C1 segment of cervical spinal cord (tissue), 14 donors: ENCODE results near the gene BNIP3.
"Not testable (repeated sequence)": the region's sequence is repeated elsewhere in the genome, so short reads cannot be mapped to it uniquely, and the experiment has no call there.

Source experiments
- DNase-seq, 14 donors: peaks; one replicate each; lab custom pipeline; 2025; lab: John Stamatoyannopoulos, UW

The BNIP3 gene

DNA sequence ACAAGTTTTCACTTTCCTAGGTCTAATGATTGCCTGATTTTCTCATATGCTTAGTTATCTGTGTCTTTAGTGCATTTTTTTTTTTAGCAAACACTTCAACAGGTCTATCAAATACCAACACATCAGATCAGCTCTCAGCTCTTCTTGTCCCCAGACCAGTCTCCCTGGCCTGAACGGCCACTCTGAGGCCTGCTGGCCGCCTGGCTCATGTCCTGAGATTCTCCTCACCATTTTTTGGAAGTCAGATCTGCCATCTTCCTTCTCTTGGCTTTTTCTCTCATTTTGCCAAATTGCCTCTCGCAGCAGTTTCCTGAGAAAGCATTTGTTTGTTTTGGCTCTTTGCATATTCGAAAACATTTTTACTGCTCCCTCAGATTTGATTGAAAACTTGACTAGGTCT is 51.6 kb downstream of the BNIP3 start:
- peak in 1 of 14 donors; percentile 68 for DNase-seq

DNA sequence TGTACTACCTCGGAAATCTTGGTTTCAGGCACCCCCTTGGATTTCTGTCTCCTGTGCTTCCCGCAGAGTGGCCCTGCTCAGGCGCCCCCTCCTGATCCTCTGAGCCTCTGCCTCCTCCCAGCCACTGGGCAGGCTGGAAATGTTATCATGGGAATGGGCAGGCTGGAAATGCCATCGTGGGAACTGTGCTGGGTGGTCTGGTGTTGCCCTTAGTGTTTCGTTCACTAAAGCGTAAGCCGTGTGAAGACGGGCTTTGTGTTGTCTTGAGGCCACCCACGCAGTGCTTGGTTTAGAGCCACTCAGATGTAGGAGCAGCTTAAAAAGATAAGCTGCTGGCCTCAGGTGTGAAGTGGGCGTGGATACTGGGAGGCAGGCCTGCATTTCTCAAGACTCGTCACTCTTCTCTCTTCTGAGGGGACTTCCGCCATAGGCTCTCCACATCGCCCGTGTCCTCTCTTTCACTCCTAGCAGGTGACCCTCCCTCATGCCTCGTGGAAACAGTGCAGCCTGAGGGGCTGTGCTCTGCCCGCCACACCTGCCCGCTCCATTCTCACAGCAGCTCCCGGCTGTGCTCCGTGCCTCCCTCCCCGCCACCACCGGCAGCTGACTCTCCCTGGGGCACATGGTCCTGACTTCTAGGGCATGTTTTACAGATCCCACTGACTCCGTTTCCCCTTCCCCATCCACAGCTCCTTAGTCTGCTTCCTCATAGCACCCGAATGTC is 52.4 kb downstream of the BNIP3 start:
- no peak for DNase-seq

DNA sequence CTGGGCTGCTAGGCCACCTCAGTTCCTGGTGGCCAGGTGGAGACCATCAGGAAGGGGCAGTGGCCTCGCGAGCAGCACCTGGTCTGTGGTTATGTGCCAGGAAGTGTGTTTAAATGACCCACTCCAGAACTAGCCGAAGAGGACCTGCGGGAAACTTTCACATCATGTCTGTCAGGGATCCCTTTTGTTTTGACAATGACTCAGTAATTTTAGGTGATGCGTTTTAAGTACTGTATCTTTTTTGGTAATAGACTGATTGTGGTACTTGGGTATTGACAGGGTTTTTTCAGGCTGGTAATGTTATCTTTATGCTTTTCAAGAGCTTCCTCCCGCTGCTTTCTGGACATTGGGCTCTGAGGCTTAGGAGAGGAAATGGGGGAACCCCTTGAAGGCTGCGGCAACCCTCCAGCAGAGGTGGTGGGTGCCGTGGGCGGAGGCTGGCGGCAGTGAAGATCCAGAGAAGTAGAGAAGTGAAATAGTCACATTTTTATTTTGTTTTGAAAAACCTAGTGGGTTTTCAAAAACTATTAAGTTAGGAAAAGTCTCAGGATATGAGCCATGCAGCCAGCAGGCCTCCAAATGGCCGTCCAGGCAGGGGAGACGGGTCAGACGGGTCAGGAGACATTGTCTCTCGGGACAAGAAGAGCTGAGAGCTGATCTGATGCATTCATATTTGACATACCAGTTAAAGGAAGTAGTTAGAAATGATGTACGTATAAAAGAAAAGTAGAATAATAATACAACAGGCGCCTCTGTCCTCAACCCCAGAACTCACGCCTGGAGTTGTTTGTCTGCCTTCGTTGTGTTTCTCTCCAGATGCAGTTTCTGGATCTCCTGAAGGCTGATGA is 53.3 kb downstream of the BNIP3 start:
- DNase-seq, result no peak

DNA sequence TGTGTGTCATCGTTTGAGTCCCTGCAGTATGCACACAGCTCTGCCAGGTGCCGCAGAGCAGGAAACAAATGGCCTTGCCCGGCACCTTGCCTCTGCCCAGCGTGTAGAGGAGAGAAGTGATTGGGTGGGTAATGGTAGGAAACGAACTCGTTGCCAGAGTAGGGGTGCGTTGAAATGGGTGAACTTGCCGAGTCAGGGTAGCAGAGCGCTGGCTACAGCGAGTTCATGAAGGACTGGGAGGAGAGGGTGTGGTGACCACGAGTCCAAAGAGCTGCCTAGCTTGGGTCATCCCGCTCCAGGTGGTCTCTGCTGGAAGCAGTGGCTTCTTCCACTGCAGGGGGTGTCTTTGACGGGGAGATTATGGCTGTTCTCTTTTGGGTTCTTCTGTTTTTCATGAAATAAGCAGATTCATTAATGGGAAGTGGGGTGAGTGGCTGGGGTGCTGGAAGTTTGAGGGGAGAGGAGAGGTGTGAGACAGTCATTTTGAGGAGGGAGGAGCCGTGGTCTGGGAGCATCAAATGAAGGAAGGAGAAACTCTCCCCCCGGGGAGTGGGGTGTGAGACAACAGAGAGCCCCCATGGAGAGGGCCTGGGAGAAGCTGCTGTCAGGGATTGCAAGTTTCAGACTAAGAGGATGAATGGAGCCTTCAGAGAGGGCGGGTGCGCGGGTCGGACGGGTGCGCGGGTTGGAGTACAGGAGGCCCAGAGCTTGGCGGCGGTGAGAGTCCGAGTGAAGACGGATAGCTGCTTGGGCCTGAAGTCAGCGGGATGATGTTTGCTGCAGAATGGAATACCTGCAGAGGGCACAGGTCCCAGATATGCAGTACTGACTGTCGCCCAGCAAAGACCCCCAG is 54.8 kb downstream of the BNIP3 start:
- DNase-seq, result no peak

DNA sequence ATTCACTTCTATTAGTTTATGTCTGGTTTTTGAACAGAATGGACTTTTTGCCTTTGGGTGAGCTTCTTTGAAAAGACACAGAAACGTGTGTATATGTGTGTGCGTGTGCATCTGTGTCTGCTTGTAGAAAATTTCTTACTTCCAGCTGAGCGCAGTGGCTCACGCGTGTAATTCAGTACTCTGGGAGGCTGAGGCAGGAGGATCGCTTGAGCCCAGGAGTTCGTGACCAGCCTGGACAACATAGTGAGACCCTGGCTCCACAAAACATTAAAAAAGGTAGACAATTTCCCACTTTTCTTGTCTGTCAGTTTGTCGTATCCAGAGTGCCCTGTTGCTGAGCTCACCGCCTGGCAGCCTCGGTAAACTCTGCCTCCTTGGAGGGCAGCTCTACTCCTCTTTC is 55.5 kb downstream of the BNIP3 start:
- no peak for DNase-seq

DNA sequence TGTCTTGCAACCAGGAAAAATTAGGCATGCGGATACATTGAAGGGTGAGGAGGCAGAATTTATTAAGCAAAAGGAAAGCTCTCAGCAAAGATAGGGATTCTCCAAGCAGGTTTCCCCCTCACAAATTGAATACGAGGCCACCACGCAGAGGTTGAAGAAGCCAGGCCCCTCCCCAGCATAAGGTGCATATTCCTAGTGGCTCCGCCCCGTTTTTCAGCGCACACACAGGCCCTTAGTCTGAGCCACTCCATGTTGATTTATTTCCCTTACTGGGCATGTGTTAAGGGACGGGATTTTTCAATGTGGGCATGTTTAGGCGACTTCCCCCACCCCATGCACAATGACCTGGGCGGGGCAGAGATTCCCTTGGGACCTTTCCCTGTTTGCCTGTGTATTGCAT is 56.0 kb downstream of the BNIP3 start:
- DNase-seq, result no peak

DNA sequence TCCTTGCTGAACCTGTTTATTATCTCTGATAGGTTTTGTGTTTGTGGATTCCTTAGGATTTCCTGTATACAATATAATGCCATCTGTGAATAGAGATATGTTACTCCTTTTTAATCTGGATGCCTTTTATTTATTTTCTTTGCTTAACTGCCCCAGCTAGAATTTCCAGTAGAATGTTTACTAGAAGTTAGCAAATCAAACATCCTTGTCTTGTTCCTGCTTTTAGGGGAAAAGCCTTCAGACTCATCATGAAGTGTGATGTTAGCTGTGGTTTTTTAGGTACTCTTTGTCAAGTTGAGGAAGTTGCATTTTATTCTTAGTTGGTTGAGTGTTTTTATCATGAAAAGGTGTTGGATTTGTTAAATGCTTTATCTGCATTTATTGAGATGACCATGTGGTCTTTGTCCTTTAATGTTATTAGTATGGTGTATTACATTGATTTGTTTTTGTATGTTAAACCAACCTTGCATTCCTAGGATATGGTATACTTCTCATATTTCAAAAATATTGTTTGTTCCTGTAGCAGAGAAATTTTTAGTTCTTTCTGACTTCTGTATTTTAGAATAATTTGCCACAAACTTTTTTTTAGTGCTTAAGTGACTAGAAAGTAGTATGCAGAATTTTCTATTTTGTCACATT is 56.6 kb downstream of the BNIP3 start:
- no peak for DNase-seq

DNA sequence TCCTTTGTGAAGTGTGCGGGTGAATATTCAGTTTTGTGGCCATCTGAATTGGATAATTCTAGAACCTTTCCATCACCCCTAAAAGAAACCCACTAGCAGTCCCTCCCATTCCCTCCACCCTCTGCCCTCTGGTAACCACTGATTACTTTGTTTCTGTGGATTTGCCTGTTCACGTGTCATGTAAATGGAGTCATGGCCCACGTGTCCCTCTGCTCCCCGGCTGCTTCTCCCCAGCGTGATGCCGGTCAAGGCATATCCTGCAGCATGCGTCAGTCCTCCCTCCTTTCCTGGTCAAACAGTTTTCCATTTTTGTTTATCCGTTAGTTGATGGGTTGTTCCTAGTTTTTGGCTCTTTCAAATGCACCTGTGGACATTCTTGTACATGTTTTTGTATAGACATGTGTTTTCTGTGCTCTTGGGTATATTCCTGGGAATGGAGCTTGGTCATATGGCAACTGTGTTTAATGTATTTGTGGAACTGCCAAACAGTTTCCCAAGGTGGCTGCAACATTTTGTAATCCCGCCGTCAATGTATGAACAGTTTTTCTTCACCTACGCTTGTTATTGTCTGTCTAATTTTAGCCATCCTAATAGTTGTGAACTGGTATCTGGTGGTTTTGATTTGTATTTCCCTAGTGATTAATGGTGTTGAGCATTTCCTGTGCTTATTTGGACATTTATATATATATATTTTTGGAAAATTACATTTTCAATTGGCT is 58.5 kb downstream of the BNIP3 start:
- peak in 1 of 14 donors; percentile 35 for DNase-seq

DNA sequence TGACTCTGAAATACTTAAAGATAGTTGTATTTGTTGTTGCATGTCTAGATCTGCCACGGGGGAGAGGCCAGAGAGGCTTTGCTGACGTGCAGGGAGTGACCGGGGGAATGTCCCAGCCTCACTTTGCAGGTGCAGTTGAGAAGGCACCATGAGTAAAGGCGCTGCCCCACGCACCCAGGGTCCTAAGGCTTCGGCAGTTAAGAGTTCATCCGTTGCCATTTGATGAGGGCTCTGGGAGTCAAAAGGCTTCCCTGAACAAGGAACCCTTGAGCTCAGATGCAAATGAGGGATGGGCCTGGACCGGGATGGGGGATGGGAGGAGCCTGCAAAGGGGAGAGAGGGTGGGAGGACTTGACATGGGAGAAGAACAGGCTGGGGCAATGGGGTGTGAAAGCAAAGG is 60.5 kb downstream of the BNIP3 start:
- peak in 5 of 14 donors; percentile 11 to 28 (median 18) for DNase-seq

DNA sequence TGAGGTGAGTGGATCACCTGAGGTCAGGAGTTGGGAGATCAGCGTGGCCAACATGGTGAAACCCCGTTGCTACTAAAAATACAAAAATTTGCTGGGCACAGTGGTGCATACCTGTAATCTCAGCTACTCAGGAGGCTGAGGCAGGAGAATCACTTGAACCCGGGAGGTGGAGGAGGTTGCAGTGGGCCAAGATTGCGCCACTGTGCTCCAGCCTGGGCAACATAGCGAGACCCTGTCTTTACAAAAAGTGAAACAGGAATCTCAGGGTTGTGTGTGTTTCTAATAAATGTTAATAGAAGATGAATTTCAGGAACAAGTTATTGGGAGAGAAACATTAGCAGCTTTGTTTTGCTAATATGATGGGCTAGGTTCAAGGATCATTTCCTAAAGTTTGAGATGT is 61.0 kb downstream of the BNIP3 start:
- no peak for DNase-seq

DNA sequence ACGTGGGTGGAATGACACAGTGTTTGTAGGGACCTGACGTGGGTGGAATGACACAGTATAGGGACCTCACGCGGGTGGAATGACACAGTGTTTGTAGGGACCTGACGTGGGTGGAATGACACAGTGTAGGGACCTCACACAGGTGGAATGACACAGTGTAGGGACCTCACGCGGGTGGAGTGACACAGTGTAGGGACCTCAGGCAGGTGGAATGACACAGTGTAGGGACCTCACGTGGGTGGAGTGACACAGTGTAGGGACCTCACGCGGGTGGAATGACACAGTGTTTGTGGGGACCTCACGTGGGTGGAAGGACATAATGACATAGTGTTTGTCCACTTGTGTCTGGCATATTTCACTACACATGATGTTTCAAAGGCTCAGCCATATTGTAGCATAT is 61.6 kb downstream of the BNIP3 start:
- DNase-seq, result no peak

DNA sequence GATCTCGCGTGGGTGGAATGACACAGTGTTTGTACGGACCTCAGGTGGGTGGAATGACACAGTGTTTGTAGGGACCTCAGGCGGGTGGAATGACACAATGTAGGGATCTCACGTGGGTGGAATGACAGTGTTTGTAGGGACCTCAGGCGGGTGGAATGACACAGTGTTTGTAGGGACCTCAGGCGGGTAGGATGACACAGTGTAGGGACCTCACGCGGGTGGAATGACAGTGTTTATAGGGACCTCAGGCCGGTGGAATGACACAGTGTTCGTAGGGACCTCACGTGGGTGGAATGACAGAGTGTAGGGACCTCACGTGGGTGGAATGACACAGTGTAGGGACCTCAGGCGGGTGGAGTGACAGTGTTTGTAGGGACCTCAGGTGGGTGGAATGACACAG is 62.3 kb downstream of the BNIP3 start:
- not testable (repeated sequence) for DNase-seq
